Keratinocyte (primary cell): ENCODE measurements around the gene NKX2-3.

ENCODE experiments used
- CTCF ChIP-seq, 3 experiments: IDR thresholded peaks in 1 of 3; conservative IDR thresholded peaks in 1 of 3; optimal IDR thresholded peaks in 1 of 3; 2 replicates in 2 of 3; 3 replicates in 1 of 3; pipeline versions ENCODE3 to v1.5.1; 2011; ENCODE audit warnings: low read length in 3 of 3, mild to moderate bottlenecking in 3 of 3, moderate library complexity in 2 of 3, control low read depth in 1 of 3, inconsistent platforms in 1 of 3; ENCODE audit not compliant: insufficient read depth in 2 of 3; ENCODE audit errors: extremely low read depth in 1 of 3
- EZH2 ChIP-seq: IDR thresholded peaks from one replicate; pipeline ENCODE4 v1.6.1; 2012; ENCODE audit warnings: inconsistent platforms, mild to moderate bottlenecking, low read length, moderate library complexity

GRCh38 chr10:99513061-99513460 is 19.7 kb upstream of the NKX2-3 start:
- TF ChIP-seq CTCF (optimal IDR thresholded peaks at IDR 0.05 in 1 of 3, IDR thresholded peaks at IDR 0.05 in 1 of 3, conservative IDR thresholded peaks at IDR 0.05 in 1 of 3; ENCODE audit: extremely low read depth in 1 of 3, insufficient read depth in 2 of 3, low read length in 3 of 3) = no peak
- no peak for TF ChIP-seq EZH2
